Left colon (tissue), 2 donors: Measurements from ENCODE around the gene NCS1. TPM values are rescaled to one million over a fixed set of nuclear protein-coding genes. Genes with fewer than 3 reads are reported as not detected.

Experiments
- ATAC-seq: fragments of 200-7000 bp; cut with Tn5 transposase; one replicate; pipeline ENCODE4 v1.9.1; 2020; ENCODE audit warnings: mild to moderate bottlenecking, moderate library complexity
- DNase-seq, 2 donors: peaks; one replicate each; pipeline ENCODE4 v3.0.0-alpha.2; 2020
- intact Hi-C, 2 donors: fragments of 100-400 bp; cut with DNase I in 1 of 2; cut with micrococcal nuclease in 1 of 2; formaldehyde crosslinking; loops; one replicate each; pipeline versions ENCODE4 v1.11.2 to v1.14.0; 2022; cut with DNase I, micrococcal nuclease
- total RNA-seq, 2 donors: library from RNA; stranded (reverse); fragmentation: NEBNext Ultra II Directional; extraction: Animal tissue kit (Norgen Biotek cat#: 25700); gene quantifications; one replicate each; pipeline ENCODE4 v1.2.1, GENCODE V29; 2021
- donor health status: DM: no; HTN: no; CAD: no.
- donor health status: DM: yes; HTN: yes; CAD: no.

NCS1 gene
- total RNA-seq, 2 donors from 2014 or later: 2.1 to 23.7 TPM

- ATAC-seq: no peak
- intact Hi-C loops: no loop called here
- DNase-seq: no peak
These were observed 33.7 kb downstream of the NCS1 start for GRCh38 chr9:130205912-130206311.

- ATAC-seq: no peak
- intact Hi-C loops: no loop called here
- no peak for DNase-seq
These were observed 34.4 kb downstream of the NCS1 start for GRCh38 chr9:130206579-130206978.

GRCh38 chr9:130207241-130207992, 35.2 kb downstream of the NCS1 start:
- DNase-seq (no peak), ATAC-seq (no peak)
- intact Hi-C loops: no loop called here

- DNase-seq: no peak
- ATAC-seq: no peak
- intact Hi-C loops: no loop called here
These were observed 36.6 kb downstream of the NCS1 start for GRCh38 chr9:130208600-130209347.

GRCh38 chr9:130209422-130209821, 37.2 kb downstream of the NCS1 start:
- intact Hi-C loops: no loop called here
- no peak for ATAC-seq

GRCh38 chr9:130211548-130212226, 39.5 kb downstream of the NCS1 start:
- ATAC-seq: no peak
- no peak for DNase-seq
- intact Hi-C loops: no loop called here

More at GRCh38 chr9:130209422-130209821, 37.2 kb downstream of the NCS1 start:
- no peak for DNase-seq

- DNase-seq (no peak), ATAC-seq (no peak)
- intact Hi-C loops: no loop called here
These were observed 40.5 kb downstream of the NCS1 start for GRCh38 chr9:130212543-130213297.

- no peak for ATAC-seq
- intact Hi-C loops: no loop called here
- no peak for DNase-seq
These were observed 41.9 kb downstream of the NCS1 start for GRCh38 chr9:130213911-130214761.

GRCh38 chr9:130214776-130215340, 42.7 kb downstream of the NCS1 start:
- ATAC-seq (no peak), DNase-seq (no peak)
- intact Hi-C loops: no loop called here

- intact Hi-C loops: no loop called here
- DNase-seq (peak in 1 of 2 donors; percentile 57), ATAC-seq (no peak)
These were observed 43.3 kb downstream of the NCS1 start for GRCh38 chr9:130215341-130216119.

- DNase-seq (no peak), ATAC-seq (no peak)
- intact Hi-C loops: no loop called here
These were observed 45.6 kb downstream of the NCS1 start for GRCh38 chr9:130217838-130218237.

GRCh38 chr9:130219661-130220096, 47.5 kb downstream of the NCS1 start:
- intact Hi-C loops: no loop called here
- no peak for ATAC-seq
- DNase-seq: no peak

- intact Hi-C loops: no loop called here
- DNase-seq (no peak), ATAC-seq (no peak)
These were observed 48.1 kb downstream of the NCS1 start for GRCh38 chr9:130220352-130220751.

- no peak for ATAC-seq
- intact Hi-C loops: no loop called here
- DNase-seq: no peak
These were observed 50.6 kb downstream of the NCS1 start for GRCh38 chr9:130222833-130223232.

GRCh38 chr9:130225071-130225470, 52.9 kb downstream of the NCS1 start:
- DNase-seq (no peak), ATAC-seq (no peak)
- intact Hi-C loops: no loop called here

- intact Hi-C loops: no loop called here
- ATAC-seq: no peak
- no peak for DNase-seq
These were observed 53.4 kb downstream of the NCS1 start for GRCh38 chr9:130225586-130225985.

GRCh38 chr9:130226112-130226511, 53.9 kb downstream of the NCS1 start:
- DNase-seq (no peak), ATAC-seq (no peak)
- intact Hi-C loops: no loop called here
